Brain pericyte (primary cell): Measurements from ENCODE around the gene CCDC107.

ENCODE experiments used
- DNase-seq: peaks from one replicate; pipeline ENCODE4 v3.0.0-alpha.2; 2012; ENCODE audit warnings: low read depth, low spot score

CCDC107 gene

GRCh38 chr9:35702696-35703095, 44.6 kb downstream of the CCDC107 start:
- DNase-seq: no peak

- no peak for DNase-seq
These were observed 46.0 kb downstream of the CCDC107 start for GRCh38 chr9:35703906-35704672.

GRCh38 chr9:35705372-35705771, 47.3 kb downstream of the CCDC107 start:
- no peak for DNase-seq

GRCh38 chr9:35705836-35706430, 47.8 kb downstream of the CCDC107 start:
- DNase-seq: no peak

- DNase-seq: no peak
These were observed 48.9 kb downstream of the CCDC107 start for GRCh38 chr9:35706951-35707350.

GRCh38 chr9:35708146-35708545, 50.1 kb downstream of the CCDC107 start:
- no peak for DNase-seq

GRCh38 chr9:35710818-35711500, 52.9 kb downstream of the CCDC107 start:
- no peak for DNase-seq
